Epithelial cell of esophagus (primary cell): ENCODE measurements around the gene GPR176.
A peak's percentile ranks its signal among the peaks of the same experiment; 100 is the strongest.

Source experiments
- DNase-seq: peaks from one replicate; pipeline ENCODE4 v3.0.0; 2010; ENCODE audit warnings: low read depth
- H3K4me3 ChIP-seq: 2 replicates; pipeline ENCODE4 v1.5.1; 2011; ENCODE audit warnings: mild to moderate bottlenecking, low read length, control low read depth
- CTCF ChIP-seq: IDR thresholded peaks from 2 replicates; pipeline ENCODE4 v1.5.1; 2011; ENCODE audit warnings: low read depth, mild to moderate bottlenecking, low read length, control low read depth, inconsistent platforms; ENCODE audit not compliant: insufficient read depth; ENCODE audit errors: missing control alignments

Gene GPR176

GRCh38 chr15:39846108-39846507, 74.0 kb downstream of the GPR176 start:
- H3K4me3 ChIP-seq = no peak overlapping the region
- DNase-seq = no peak
- TF ChIP-seq CTCF = no peak

- no peak for DNase-seq
- H3K4me3 ChIP-seq = no peak overlapping the region
- no peak for TF ChIP-seq CTCF
Measured at GRCh38 chr15:39845582-39845981, 74.5 kb downstream of the GPR176 start.

DNA sequence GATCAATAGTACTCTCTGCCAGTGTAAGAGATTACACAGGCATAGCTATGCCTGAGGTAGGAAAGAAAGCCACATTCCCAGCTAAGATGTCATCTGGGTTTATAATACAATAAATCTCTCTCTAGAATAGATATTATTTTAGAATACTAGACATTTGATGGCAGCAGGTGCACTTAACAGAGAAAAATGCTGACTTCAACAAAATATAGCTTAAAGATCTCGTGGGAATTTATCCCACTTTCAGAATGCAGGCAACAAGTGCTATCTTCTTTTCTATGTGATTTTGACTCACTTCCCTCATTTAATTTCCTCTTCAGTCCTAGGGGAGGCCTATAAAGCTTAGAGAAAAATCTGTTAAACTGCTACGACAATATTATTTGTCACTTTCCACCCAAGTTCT, 76.5 kb downstream of the GPR176 start:
- H3K4me3 ChIP-seq = no peak overlapping the region
- TF ChIP-seq CTCF = no peak

DNA sequence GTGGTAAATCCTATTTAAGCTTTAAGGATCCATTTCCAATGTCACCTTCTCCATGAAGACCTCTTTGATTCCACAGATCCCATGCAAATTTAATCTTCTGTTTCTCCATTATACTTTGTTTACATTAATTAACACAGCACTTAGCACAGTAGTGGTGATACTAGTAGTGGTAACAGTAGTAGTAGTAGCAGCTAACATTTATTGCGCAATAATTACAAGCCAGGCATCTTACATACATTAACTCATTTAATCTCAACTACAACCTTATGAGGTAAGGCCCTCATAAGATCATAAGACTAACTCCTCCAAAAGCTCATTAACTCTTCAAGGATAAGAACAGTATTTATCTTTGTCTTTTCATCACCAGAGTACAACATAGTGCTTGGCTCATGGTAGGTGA, 82.6 kb downstream of the GPR176 start:
- TF ChIP-seq CTCF = no peak
- H3K4me3 ChIP-seq = no peak overlapping the region
- DNase-seq = no peak

More for the DNA sequence above, 76.5 kb downstream of the GPR176 start:
- no peak for DNase-seq

DNA sequence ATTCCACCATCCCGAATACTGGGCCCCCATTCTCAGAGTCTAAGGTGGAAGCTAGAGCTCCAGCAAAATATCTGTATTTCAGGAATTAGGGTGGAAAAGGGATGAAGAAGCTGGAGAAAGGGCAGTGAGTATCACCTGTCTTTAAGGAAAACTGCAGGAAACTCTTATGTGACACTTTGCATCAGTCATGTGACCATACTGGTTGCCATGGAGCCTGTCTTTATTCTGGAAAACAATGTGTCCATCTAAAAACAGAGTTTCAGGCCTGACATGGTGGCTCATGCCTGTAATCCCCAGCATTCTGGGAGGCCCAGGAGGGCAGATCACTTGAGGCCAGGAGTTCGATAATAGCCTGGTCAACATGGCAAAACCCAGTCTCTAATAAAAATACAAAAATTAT, 84.5 kb downstream of the GPR176 start:
- no peak overlapping the region for H3K4me3 ChIP-seq
- no peak for TF ChIP-seq CTCF
- DNase-seq = no peak

- no peak for TF ChIP-seq CTCF
- peak; percentile 34 for DNase-seq
- H3K4me3 ChIP-seq = no peak overlapping the region
Measured at GRCh38 chr15:39834256-39834655, 85.8 kb downstream of the GPR176 start.

DNA sequence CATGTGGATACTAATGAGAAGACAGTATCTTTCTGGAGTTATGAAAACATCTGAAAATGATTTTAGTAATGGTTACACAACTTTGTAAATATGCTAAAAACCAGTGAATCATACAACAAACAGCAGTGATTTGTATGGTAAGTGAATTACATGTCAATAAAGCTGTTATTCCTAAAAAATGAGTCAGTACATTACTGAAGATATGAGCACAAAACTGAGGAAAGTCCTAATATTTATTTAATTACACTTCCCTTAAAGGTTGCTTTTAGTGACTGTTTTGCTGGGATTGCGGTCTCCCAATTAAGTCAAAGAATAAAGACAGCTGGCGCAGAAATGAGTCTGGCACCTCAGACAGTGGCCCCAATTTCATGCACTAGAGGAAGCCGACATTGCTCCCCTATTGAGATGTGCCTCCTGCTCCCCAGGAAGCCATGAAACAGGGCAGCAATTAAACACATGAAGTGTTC, 86.5 kb downstream of the GPR176 start:
- no peak for TF ChIP-seq CTCF
- H3K4me3 ChIP-seq = no peak overlapping the region
- DNase-seq = peak; percentile 71
